GM12865 (cell line): Measurements from ENCODE around the gene FAM120AOS.
A peak's percentile ranks its signal among the peaks of the same experiment; 100 is the strongest.

ENCODE experiments used
- DNase-seq: peaks from one replicate; pipeline ENCODE4 v3.0.0; 2010; ENCODE audit warnings: low read depth
- H3K4me3 ChIP-seq: 2 replicates; pipeline ENCODE4 v1.5.1; 2011; ENCODE audit warnings: mild to moderate bottlenecking, low read depth, low read length, control low read depth
- TF ChIP-seq, protein P1 (sequence below): IDR thresholded peaks from 2 replicates; pipeline ENCODE4 v1.5.1; 2011; ENCODE audit warnings: low read length, control low read depth, low read depth, inconsistent platforms; ENCODE audit not compliant: insufficient read depth; ENCODE audit errors: missing control alignments

The FAM120AOS gene

DNA sequence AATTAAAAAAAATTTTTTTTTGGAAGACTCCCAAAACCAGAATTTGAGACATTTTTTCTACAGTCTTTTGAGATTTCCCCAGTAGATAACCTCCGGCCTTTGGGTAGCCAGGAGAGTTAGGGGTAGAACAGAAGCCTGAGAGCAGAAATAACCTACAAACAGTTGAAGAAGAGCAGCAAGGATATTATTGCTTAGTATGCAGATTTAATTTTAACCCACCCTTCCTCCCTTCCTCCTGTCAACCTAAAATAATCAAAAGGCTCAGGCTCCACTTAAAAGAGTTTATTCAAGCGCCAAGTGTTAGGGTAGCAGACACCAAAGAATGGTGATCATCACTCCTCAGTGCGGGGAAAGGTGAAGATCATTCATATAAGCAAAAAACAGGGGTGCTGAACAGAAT lies 19.3 kb downstream of the FAM120AOS start:
- TF ChIP-seq, protein P1, sequence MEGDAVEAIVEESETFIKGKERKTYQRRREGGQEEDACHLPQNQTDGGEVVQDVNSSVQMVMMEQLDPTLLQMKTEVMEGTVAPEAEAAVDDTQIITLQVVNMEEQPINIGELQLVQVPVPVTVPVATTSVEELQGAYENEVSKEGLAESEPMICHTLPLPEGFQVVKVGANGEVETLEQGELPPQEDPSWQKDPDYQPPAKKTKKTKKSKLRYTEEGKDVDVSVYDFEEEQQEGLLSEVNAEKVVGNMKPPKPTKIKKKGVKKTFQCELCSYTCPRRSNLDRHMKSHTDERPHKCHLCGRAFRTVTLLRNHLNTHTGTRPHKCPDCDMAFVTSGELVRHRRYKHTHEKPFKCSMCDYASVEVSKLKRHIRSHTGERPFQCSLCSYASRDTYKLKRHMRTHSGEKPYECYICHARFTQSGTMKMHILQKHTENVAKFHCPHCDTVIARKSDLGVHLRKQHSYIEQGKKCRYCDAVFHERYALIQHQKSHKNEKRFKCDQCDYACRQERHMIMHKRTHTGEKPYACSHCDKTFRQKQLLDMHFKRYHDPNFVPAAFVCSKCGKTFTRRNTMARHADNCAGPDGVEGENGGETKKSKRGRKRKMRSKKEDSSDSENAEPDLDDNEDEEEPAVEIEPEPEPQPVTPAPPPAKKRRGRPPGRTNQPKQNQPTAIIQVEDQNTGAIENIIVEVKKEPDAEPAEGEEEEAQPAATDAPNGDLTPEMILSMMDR, result no peak
- DNase-seq, result no peak
- H3K4me3 ChIP-seq, result no peak overlapping the region

DNA sequence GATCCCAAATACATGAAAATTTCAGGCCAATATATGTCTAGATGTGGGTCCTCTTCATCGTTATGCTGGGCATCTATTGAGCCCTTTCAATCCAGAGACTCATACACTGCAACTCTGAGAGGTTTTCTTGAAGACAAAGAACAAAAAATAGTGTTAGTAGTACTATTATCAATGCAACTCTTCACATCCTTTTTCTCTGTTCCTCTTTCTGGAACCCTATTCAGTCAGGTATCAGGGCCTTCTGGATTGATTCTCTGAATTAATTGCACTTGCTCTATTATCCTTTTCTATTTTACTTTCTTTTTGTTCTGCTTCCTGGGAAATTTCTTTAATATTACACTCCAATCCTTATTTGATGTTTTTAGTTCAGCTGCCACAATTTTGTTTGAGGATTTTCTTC lies 20.4 kb downstream of the FAM120AOS start:
- no peak overlapping the region for H3K4me3 ChIP-seq
- DNase-seq, result no peak
- TF ChIP-seq, protein P1, result no peak

DNA sequence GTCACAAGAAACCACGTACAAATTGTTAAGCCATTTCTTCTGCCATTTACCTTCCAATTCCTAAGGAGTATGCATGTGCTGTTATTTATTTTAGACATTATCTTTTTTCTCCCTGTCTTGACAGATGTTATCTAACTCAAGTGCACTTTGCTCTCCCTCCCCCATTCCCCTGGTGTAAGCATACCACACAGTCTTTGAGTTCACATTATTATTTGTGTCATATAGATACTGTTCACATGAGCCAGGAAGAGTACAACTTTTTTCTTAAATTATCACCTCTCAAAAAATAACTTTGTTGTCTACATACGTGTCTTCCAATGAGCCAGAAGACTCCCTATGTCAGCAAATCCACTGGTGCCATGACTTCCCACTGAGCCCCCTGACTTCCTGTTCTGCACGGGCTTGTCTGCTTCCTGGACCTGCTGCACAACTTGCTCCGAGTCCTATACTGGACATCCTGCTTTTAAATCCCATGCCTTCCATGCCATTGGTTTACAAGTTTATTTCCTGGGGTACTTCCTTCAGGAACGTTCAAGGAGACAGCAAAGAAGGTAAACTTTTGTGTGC lies 21.8 kb downstream of the FAM120AOS start:
- no peak overlapping the region for H3K4me3 ChIP-seq
- TF ChIP-seq, protein P1, result no peak

DNA sequence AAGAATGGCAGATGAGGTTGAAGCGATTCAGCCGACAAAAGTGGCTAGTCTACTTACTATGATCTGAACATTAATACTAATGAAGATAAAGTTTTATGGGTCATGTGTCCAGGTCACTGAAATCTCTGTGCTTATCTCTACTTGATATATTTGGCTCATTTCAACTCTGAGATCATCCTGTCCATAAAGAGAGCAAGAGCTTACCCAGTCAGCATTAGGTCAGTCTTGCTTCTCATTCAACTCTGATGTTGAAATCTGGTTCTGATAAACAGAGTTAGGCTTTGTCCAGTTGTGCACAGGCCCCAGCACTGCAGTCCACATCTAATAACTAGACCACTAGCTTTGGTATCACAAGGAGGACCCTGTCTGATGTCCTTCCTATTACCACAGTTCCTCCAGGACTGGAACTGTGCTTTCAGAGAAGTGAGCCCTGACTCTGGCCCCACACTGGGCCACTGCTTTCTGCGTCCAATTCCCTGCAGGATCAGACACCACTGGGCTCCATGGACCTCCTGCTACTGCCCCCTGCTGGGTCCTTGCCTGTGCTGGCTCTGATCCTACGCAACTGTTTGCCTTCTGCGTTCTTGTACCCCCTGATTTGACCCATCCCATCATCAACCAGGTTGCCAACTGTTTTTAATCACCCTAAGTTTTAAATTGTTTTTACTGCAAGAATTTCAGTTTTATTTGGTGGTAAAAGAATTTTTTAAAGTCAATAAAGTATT lies 25.6 kb downstream of the FAM120AOS start:
- TF ChIP-seq, protein P1, result peak; percentile 13
- no peak for DNase-seq

More for the DNA sequence above, 21.8 kb downstream of the FAM120AOS start:
- no peak for DNase-seq

DNA sequence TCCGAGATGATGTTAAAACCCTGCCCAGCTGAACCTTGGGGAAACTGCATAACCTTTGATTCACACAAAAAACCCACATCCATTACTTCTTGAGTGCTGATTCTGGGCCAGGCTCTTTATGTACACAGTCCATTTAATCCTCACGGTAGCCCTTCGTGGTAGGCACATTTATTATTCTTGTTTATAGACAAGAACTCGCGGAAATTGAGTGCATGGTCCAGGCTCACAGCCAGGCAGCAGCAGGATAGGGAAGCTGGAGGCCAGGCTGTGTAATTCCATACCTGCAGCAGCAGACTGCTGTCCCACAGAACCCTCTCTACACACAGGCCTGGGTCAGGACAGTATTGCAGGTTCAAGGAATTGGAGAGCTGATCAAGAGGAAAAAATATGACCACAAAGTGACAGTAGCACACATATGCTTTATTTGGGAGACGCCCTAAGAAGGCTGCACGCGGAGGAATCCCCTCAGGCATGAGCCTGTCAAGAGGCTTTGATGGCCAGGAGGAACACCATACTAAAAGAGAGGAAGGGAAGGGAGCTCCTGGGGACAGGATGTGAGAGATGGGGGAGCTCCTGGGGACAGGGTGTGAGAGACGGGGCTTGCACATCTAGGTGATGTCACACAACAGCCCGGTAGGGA lies 30.3 kb downstream of the FAM120AOS start:
- H3K4me3 ChIP-seq, result no peak overlapping the region
- TF ChIP-seq, protein P1, result no peak
- no peak for DNase-seq

More for the DNA sequence above, 25.6 kb downstream of the FAM120AOS start:
- H3K4me3 ChIP-seq, result no peak overlapping the region

DNA sequence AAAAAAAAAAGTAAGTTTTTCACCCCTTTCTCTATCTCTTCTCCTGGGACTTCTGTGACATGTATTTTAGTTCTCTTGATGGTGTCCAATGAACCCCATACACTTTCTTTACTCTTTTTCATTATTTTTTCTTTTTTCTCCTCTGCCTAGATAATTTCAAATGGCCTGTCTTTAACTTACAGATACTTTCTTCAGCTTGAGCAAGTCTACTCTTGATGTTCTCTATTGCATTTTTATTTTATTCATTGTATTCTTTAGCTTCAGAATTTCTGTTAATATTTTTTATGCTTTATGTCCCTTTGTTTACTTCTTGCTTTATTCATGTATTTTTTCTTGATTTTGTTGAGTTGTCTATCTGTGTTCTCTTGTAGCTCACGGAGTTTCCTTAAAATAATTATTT lies 34.4 kb downstream of the FAM120AOS start:
- H3K4me3 ChIP-seq, result no peak overlapping the region
- TF ChIP-seq, protein P1, result no peak
- DNase-seq, result no peak
